GM19193 (cell line): ENCODE results near the gene LSM3.

ENCODE experiments used
- POLR2A ChIP-seq: IDR thresholded peaks from 4 replicates; pipeline ENCODE4 v1.6.1; 2011; ENCODE audit not compliant: insufficient read depth, insufficient read length; ENCODE audit errors: extremely low read depth

Gene LSM3

DNA sequence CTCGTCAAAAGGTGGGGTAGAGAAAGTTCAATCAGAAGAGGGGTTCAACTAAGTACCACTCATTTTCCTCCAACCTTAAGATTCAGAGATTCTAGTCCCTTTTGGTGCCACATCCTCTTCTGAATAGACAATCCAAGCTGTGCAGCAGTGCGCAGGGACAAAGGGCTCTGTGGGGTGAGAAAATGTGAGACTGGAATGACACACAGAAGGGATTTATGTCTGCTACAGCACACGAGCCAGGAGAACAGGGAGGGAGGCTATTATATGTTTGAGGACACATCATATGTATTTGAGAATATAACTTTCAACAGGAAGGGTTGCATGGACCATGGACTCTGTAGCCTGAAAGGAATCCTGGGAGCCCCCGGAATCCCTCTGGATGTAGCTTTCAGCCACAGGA lies 33.0 kb downstream of the LSM3 start:
- no peak for TF ChIP-seq POLR2A

DNA sequence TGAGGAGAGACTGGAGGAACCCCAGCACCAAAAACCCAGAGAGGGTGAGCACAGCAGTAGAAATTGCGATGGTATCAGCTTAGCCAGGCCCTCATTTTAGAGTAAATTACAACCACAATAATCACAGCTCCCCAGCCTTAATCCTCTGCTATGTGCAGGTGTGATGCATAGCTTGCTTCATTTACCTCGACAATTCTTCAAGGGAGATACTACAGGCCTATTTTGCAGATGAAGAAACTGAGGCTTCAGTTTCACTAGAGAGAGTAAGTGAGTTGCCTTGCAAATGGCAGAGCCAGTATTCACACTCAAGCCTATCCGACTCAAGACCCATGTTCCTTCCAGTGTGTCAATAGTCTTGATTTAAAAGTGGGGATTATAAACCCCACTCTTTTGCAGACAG lies 33.4 kb downstream of the LSM3 start:
- no peak for TF ChIP-seq POLR2A

DNA sequence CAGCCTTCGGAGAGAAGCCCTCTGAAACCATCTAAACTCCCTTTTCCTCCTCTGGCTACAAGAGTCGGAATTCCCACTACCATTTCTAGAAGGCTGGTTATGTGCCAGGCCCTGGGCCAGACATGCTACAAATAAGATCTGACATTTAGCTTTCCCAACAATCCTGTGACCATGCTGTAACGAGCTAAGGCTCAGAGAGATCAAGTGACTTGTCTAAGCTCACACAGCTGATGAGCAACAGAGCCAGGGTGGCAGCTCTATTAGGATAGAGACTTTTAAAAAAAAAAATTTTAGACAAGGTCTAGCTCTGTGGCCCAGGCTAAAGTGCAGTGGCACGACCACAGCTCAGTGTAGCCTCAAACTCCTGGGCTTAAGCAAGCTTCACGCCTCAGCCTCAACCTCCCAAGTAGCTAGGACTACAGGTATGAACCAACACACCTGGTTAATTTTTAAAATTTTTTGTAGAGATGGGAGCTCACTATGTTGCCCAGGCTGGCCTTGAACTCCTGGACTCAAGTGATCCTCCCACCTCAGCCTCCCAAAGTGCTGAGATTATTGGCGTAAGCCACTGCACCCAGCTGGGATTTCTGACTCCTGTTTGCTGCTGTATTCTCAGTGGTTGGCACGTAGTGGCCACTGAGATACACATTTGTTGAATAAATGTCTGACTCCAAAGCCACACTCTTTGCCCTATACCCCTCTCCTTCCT lies 34.6 kb downstream of the LSM3 start:
- TF ChIP-seq POLR2A, result no peak

DNA sequence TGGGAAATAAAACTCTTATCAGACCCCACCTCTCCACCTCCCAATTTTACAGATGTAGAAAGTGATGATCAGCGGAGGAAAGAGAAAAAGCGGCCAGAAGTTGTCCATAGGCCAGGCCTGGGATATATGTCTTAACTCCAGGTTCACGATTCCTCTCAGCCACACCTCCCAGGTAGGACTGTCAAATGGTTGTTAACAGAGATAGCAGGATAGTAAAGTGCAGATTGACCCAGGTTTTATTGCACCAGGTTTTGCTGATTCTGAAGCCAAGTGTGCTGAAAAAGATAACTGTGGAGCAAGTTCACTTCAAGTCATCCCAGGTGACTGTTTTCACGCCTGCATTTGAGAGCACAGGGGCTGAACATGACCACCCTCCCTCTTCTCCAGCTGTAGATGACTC lies 36.1 kb downstream of the LSM3 start:
- no peak for TF ChIP-seq POLR2A

DNA sequence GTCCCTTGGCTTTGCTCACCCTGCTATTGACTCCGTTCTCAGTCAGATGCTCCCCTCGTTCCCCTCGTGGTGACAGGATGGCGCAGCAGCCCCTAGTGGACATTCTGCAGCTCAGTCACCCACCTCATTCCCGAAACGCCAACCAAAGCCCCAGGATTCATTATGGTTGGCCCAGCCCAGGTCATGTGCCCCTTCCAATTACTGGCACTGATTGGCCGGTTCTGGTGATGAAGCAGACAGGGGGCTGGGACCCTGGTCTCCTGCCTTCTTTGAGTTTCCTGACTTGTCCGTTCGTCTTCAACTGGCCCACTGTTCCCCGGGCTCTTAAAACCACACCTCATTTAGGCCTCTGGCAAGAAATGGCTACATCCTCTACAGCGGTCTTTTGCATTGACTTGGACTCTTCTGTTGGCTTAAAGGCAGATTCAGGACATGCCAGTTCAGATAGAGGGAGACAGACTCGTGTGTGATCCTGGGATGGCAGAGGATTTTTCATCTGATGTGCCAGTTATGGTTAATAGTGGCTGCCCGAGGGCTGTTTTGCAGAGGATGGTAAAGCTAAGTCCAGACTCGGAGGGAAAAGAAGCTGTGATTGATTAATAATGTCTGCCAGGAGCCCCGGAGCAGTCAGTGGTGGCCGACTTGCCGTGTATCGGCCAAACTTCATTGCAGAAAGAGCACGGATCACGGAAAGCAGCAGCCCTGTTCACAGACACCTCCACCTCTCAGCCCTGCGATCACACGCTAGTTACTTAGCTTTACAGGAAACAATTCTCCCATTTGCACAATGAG lies 37.8 kb downstream of the LSM3 start:
- peak; percentile 50 for TF ChIP-seq POLR2A

DNA sequence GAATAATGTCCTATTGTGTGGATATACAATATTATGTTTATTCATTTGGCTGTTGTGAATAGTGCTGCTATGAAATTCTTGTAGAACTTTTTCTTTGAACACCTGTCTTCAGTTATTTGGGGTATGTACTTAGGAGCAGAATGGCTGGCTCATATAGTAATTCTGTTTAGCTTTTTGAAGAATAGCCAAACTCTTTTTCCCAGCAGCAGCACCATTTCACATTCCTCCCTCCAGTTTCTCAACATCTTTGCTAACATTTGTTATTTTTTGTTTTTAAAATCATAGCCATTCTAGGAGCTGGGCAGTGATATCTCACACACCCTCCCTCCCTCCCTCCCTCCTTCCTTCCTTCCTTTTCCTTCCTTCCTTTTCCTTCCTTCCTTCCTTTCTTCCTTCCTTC lies 39.7 kb downstream of the LSM3 start:
- no peak for TF ChIP-seq POLR2A

DNA sequence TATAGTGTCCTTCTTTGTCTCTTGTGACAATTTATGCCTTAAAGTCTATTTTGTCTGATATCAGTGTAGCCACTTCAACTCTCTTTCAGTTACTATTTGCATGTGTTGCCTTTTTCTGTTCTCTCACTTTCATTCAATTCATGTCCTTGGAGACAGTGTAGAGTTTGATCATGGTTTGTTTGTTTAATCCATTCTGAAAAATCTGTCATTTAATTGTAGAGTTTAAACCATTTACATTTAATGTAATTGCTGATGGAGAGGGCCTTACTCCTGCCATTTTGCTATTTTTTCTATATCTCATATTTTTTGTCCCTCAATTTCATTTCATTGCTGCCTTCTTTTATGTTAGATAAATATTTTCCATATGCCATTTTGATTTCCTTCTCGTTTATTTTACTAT lies 42.3 kb downstream of the LSM3 start:
- TF ChIP-seq POLR2A, result no peak

DNA sequence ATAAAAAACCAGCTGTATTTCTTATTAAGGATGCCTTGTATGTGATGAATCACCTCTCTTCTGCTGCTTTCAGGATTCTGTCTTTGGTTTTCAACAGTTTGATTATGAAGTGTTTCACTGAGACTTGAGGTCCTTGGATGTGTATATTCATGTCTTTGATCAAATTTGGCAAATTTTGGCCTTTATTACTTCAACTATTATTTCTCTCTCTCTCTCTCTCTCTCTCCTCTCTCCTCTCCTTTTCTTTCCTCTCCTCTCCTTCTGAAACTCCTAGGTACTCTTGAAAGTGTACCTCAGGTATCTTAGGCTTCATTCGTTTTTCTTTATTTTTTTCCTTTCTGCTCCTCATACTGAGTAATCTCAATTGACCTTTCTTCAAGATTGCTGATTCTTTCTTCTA lies 43.3 kb downstream of the LSM3 start:
- no peak for TF ChIP-seq POLR2A

DNA sequence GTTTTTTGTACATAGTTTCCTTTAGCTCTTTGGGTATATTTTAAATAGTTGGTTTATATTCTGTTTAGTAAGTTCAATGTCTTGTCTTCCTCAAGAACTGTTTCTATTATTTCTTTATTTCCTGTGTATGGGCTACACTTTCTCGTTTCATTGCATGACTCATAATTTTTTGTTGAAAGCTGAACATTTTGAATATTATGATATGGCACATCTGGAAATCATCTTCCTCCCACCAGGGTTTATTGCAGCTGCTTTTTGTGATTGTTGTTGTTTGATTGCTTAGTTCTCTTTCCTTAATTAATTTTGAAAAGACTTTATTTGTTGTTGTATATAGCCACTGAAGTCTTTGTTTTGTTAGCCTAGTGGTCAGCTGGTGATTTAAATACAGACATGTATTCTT lies 43.8 kb downstream of the LSM3 start:
- no peak for TF ChIP-seq POLR2A

DNA sequence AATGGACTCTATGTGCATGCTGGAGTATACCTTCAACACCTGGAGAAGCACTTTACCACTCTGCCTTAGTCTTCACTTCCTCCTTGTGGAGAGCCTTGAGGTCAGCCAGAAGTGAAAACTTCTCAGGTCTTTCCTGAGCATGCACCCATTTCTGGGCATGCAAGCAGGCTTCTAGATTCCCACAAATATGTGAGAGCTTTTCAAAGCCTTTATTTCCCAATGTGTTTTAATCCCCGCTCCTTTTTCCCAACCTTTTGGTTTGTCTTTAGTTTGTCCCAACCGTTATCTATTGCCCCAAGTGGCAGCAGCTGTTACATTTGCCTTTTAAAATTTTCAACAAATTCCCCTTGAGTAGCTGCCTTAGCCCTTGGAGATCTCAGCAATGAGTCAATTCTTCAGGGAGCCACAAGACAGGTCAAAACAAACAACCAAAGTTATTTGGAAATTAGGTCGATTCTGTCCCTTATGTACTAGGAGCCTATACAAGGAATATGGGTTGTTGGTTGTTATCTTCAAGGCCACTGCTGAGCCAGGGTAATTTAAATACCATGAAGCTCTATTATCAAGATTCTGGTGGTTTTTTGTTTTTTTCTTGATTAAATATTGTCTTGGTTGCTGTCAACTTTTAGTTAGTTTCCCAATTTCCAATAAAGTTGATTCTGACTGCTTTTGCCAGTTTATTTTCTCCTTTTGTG lies 44.4 kb downstream of the LSM3 start:
- TF ChIP-seq POLR2A, result no peak

DNA sequence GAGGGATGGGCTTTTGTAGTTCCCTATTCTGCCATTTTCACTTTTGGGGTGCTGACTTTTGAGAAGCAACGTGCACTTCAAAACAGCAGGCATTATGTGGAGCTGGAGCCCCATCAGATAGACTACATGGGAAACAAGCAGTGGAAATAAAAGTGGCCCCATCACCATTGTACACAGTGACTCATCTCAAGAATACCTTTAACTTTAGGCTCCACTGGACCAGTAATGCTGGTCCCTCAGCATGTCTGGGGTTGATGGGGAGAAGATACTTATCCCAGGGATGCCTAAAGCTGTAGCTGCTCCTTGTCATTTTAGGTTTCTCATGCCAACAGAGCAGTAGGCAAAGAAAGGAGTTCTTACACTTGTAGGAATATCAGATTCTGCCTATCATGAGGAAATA lies 45.0 kb downstream of the LSM3 start:
- no peak for TF ChIP-seq POLR2A

DNA sequence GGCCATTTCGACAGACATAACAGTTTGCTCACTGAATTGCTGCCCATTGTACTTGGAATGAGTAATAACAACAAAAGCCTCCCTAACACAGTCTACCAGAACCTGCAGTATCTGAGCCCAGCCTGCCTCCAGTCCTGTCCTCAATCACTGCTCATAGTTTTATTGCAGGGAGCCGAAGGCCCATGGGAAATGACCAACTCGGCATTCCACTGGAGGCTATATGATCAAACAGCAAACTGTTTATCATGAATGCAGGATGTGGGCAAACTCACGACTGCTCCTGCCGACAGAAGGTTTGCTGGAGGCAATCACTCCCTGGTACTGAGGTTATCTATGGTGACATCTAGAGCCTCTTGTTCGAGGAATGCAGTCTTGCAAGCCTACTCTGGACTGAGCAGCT lies 46.3 kb downstream of the LSM3 start:
- no peak for TF ChIP-seq POLR2A

DNA sequence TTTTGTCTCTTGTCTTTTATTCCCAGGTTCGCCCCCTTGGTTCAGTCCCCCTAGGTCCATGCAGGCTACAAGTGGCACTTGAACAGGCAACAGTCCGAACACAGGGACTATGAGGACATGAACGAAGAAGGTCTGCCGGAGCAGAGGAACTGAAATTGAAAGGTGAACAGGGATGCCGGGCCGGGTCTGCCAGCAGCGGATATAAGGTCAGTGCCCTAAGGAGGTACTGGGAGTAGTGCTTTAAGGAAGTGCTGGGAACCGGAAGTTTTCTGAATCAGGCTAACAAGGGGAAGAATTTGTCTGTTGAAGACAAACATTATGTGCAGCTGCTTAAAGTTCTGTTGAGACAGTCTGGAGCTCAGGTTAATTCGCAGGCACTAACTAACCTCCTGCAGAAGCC lies 46.8 kb downstream of the LSM3 start:
- TF ChIP-seq POLR2A, result no peak

DNA sequence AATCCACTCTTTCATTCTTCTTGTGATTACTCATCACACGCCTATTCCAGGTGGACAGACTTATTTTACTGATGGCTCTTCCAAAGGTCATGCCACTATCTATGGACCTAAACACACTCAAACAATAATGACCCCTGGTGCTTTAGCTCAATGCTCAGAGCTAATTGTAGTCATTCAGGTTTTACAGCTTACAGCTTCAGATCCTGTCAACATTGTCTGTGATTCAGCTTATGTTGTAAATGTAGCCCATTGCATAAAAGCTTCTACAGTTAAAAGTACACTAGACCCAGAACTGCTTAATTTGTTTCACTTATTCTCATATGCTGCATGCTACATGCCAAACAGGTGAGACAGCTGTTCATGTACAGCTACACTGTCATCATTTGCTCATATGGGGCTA lies 49.2 kb downstream of the LSM3 start:
- TF ChIP-seq POLR2A, result no peak

DNA sequence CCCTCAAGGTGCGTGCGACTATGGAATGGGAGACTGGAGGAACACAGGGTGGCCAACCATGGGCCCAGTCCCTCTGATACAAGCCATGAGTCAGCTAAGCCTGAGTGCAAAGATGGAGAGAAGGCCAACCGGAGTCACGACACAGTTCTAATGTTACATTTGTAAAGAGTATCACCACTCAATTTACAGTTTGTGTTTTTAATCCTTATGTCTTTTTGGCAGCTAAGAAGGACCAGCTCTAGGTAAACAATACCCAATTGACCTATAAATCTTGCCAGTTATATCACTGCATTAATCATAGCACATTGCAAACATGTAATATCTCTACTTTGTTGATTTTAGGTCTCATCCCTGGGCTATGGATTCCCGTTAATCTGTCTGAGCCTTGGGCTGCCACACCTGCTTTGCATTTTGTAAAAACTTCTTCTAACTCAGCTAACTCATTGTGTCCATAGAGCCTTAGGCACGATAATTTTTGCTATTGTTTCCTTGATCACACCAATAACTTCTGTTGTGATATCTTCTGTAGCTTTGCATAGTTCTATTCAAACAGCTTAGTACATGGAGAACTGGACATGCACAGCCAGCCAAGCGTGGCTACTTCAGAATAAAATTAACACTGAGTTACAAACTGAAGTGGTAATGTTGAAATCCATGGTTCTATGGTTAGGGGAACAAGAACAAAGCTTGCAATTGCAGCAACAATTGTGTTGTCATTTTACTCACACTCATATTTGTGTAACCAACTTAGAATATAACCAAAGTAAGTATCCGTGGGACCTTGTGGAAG lies 50.3 kb downstream of the LSM3 start:
- no peak for TF ChIP-seq POLR2A
